HepG2 (cell line): Measurements from ENCODE around the gene TTPAL. TPM values are rescaled to one million over a fixed set of nuclear protein-coding genes. Genes with fewer than 3 reads are reported as not detected.

Source experiments
- ATAC-seq: fragments of 200-7000 bp; cut with Tn5 transposase; 3 replicates; pipeline ENCODE4 v1.9.1; 2020; ENCODE audit warnings: mild to moderate bottlenecking, moderate library complexity
- BruUV-seq: library from RNA; stranded (reverse); fragments of 400-500 nt; replicated peaks from 2 replicates; lab custom pipeline; 2021; lab: Mats Ljungman, UMichigan
- CTCF ChIA-PET: fragments of 300-600 bp; formaldehyde crosslinking; extraction: SDS; loops from one replicate; lab custom pipeline; 2021; ENCODE audit warnings: low total read pairs, inconsistent platforms, low intra/inter-chr PET ratio; lab: Yijun Ruan, JAX
- POLR2A ChIA-PET: fragments of 350-600 bp; sonication (Branson Sonifier 250); formaldehyde crosslinking; loops from one replicate; lab custom pipeline; 2020; ENCODE audit warnings: antibody characterized with exemption, inconsistent platforms; lab: Yijun Ruan, JAX
- DNase-seq: peaks from one replicate; pipeline ENCODE4 v3.0.0-alpha.2; 2015; ENCODE audit warnings: low spot score
- FAIRE-seq: peaks from 3 replicates; lab custom pipeline; 2011; peaks lifted over from hg19 to GRCh38; lab: Jason Lieb, UNC
- H2AFZ ChIP-seq: one replicate; pipeline ENCODE4 v1.6.1; 2011; ENCODE audit warnings: low read length, inconsistent platforms
- H3K27ac ChIP-seq: fragments of 300-600 bp; 3 replicates; pipeline ENCODE4 v1.8.0; 2011; ENCODE audit warnings: mixed run types, mild to moderate bottlenecking, mixed read lengths, low read length, inconsistent platforms; ENCODE audit not compliant: insufficient read depth; ENCODE audit errors: extremely low read length
- H3K27me3 ChIP-seq, 2 experiments: fragments of 200-600 bp in 1 of 2; 2 replicates in 1 of 2; 3 replicates in 1 of 2; pipeline versions ENCODE4 v1.6.0 to v1.8.0; 2011; ENCODE audit warnings: low read length in 2 of 2, mild to moderate bottlenecking in 2 of 2, moderate library complexity in 2 of 2, inconsistent platforms in 1 of 2; ENCODE audit not compliant: insufficient read depth in 2 of 2, control insufficient read depth in 1 of 2
- H3K36me3 ChIP-seq, 2 experiments: fragments of 200-600 bp in 1 of 2; replicated peaks in 1 of 2; 2 replicates in 1 of 2; 3 replicates in 1 of 2; pipeline versions ENCODE4 v1.5.1 to v1.8.0; 2011; ENCODE audit warnings: low read length in 2 of 2, inconsistent platforms in 1 of 2; ENCODE audit not compliant: insufficient read depth in 2 of 2, control insufficient read depth in 1 of 2
- H3K4me1 ChIP-seq: 2 replicates; pipeline ENCODE4 v1.5.1; 2012; ENCODE audit warnings: low read length, inconsistent platforms; ENCODE audit not compliant: insufficient read depth
- H3K4me2 ChIP-seq: 2 replicates; pipeline ENCODE4 v1.6.0; 2011; ENCODE audit warnings: low read depth, low read length, inconsistent platforms
- H3K4me3 ChIP-seq, 3 experiments: fragments of 200-600 bp in 1 of 3; sonication (generic), shearing (Covaris generic) in 1 of 3; replicated peaks in 1 of 3; 2 replicates each; pipeline ENCODE4 v1.5.1; 2011 to 2016; ENCODE audit warnings: low read length in 3 of 3, inconsistent platforms in 2 of 3, low read depth in 2 of 3, mild to moderate bottlenecking in 2 of 3, control low read depth in 1 of 3, mixed read lengths in 1 of 3; ENCODE audit not compliant: insufficient read depth in 1 of 3
- H3K79me2 ChIP-seq: one replicate; pipeline ENCODE4 v1.6.1; 2011; ENCODE audit warnings: low read length, inconsistent platforms; ENCODE audit not compliant: insufficient read depth
- H3K9ac ChIP-seq: 2 replicates; pipeline ENCODE4 v1.6.0; 2011; ENCODE audit warnings: mild to moderate bottlenecking, low read depth, low read length, inconsistent platforms; ENCODE audit not compliant: insufficient read depth
- H3K9me3 ChIP-seq: 2 replicates; pipeline ENCODE4 v1.5.1; 2012; ENCODE audit warnings: mild to moderate bottlenecking, low read length
- H4K20me1 ChIP-seq: 2 replicates; pipeline ENCODE4 v1.6.0; 2011; ENCODE audit warnings: inconsistent platforms, mild to moderate bottlenecking, low read length, moderate library complexity; ENCODE audit not compliant: insufficient read depth
- DMAP1 ChIP-seq: IDR thresholded peaks from 2 replicates; pipeline ENCODE4 v1.6.1; 2016
- SIX4 ChIP-seq: sonication (generic); formaldehyde crosslinking; IDR thresholded peaks from 2 replicates; pipeline ENCODE4 v1.4.0; 2020; ENCODE audit warnings: missing genetic modification reagents
- SP5 ChIP-seq: IDR thresholded peaks from 2 replicates; pipeline ENCODE4 v1.6.1; 2016; ENCODE audit warnings: low read depth, borderline replicate concordance
- YY1 ChIP-seq: IDR thresholded peaks from 2 replicates; pipeline ENCODE4 v1.6.1; 2011; ENCODE audit warnings: low read length, low read depth, moderate library complexity, mild to moderate bottlenecking; ENCODE audit not compliant: insufficient read depth, insufficient replicate concordance
- ZBTB10 ChIP-seq: sonication (generic); formaldehyde crosslinking; IDR thresholded peaks from 2 replicates; pipeline ENCODE4 v1.4.0; 2020; ENCODE audit warnings: missing genetic modification reagents, borderline replicate concordance
- ZSCAN30 ChIP-seq: sonication (generic); formaldehyde crosslinking; IDR thresholded peaks from 2 replicates; pipeline ENCODE4 v1.5.0; 2020; ENCODE audit warnings: mild to moderate bottlenecking, missing genetic modification reagents
- WGBS: methylation state at CpG from one replicate; pipeline ENCODE4 v1.1.6; 2017; ENCODE audit warnings: low lambda C conversion rate; 5-methylcytosine and 5-hydroxymethylcytosine counted together
- in situ Hi-C: cut with HindIII; loops from 2 replicates; pipeline ENCODE4 v1.10.0; 2017; ENCODE audit warnings: low pct_unique_long_range_greater_than_20kb; ENCODE audit not compliant: extremely low pct_ligation_motif_present
- intact Hi-C: fragments of 100-400 bp; cut with micrococcal nuclease; formaldehyde crosslinking; loops from one replicate; pipeline ENCODE4 v1.10.0; 2022; ENCODE audit not compliant: unreplicated experiment
- polyA plus RNA-seq, 8 experiments: library from polyadenylated mRNA; depleted of rRNA in 3 of 8; stranded (reverse) in 7 of 8; unstranded in 1 of 8; fragments of >200 nt; fragmentation: Illumina TruSeq in 4 of 8; extraction: Trizol in 4 of 8; gene quantifications; 2 replicates each; pipeline versions ENCODE4 v1.2.1 to v1.2.3, GENCODE V29; 2011 to 2016; ENCODE audit warnings: low read depth in 4 of 8, missing spikeins in 1 of 8, mixed read lengths in 1 of 8; ENCODE audit not compliant: insufficient read depth in 1 of 8
- total RNA-seq, 5 experiments: library from RNA; depleted of rRNA; stranded (reverse); fragments of >200 nt; fragmentation: Illumina TruSeq; extraction: Trizol; gene quantifications; 2 replicates each; pipeline ENCODE4 v1.2.3, GENCODE V29; 2016; ENCODE audit warnings: low read depth in 1 of 5

The TTPAL gene
- total and polyA plus RNA-seq, 2 of the 13 experiments (the other 11 are each of a cell fraction or from before 2014, with no cell fraction given): 4.3 to 18.8 TPM

GRCh38 chr20:44494681-44495080 lies 19.0 kb downstream of the TTPAL start:
- Histone ChIP-seq H2AFZ (no peak overlapping the region), H3K79me2 (no peaks in the 10 kb centered on the region), H3K27me3 (no peaks in the 10 kb centered on the region), H4K20me1 (no peaks in the 10 kb centered on the region), H3K27ac (no peak overlapping the region), H3K36me3 (peaks cover 47 to 76% of the 10 kb centered on the region in 2 experiments), H3K4me3 (no peak overlapping the region), H3K4me1 (no peaks in the 10 kb centered on the region)
- CTCF ChIA-PET: no interaction called here
- intact Hi-C loops (no loop called here), in situ Hi-C loops (no loop called here)
- 98% methylated on average over 3 of the region's 3 CpGs for WGBS
- POLR2A ChIA-PET: interaction anchor here (1.2 to 1.4 kb wide), 3 partner anchors 10 to 27 kb away, joined by 3 to 6 read pairs (median 4); partner anchors contain the start of genes SERINC3 and TTPAL
- 0 out of 3 replicates have a peak, but pooled peaks have one; percentile 14 for ATAC-seq
- no TSS peak for BruUV-seq
- TF ChIP-seq SP5 (CRISPR knock-in tag) (no peak), ZBTB10 (CRISPR knock-in tag) (no peak), YY1 (no peak), ZSCAN30 (CRISPR knock-in tag) (no peak), SIX4 (CRISPR knock-in tag) (no peak), DMAP1 (CRISPR knock-in tag) (no peak)
- TF ChIP-seq, all 625 proteins: peak for 0
- FAIRE-seq: no peak
- Histone ChIP-seq H3K9me3 (no peaks in the 10 kb centered on the region), H3K9ac (no peak overlapping the region), H3K4me2 (no peak overlapping the region)
- DNase-seq: no peak
